ENCODE measurements around the gene KCNC2.

DNA sequence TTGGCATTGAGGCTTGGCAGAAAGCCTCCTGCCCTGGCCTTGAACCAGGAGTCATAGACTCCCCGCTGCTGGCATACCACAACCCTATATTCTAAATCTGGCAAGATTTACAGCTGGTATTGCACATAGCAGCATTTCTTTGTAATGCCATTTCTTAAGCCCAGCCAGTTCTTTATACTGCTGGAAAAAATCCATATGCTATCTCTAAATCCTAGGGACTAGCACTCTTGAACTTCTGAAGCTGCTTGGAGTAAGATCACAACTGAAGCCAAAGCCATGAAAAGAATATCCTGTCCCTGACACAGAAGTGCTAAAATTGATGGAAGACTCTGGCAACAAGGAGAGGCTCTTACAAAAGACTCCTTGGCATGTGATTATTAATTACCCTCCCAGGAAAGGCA lies 89.3 kb downstream of the KCNC2 start:
- TF ChIP-seq, protein P1, sequence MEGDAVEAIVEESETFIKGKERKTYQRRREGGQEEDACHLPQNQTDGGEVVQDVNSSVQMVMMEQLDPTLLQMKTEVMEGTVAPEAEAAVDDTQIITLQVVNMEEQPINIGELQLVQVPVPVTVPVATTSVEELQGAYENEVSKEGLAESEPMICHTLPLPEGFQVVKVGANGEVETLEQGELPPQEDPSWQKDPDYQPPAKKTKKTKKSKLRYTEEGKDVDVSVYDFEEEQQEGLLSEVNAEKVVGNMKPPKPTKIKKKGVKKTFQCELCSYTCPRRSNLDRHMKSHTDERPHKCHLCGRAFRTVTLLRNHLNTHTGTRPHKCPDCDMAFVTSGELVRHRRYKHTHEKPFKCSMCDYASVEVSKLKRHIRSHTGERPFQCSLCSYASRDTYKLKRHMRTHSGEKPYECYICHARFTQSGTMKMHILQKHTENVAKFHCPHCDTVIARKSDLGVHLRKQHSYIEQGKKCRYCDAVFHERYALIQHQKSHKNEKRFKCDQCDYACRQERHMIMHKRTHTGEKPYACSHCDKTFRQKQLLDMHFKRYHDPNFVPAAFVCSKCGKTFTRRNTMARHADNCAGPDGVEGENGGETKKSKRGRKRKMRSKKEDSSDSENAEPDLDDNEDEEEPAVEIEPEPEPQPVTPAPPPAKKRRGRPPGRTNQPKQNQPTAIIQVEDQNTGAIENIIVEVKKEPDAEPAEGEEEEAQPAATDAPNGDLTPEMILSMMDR (IDR thresholded peaks at IDR 0.05): no peak
- no peak for TF ChIP-seq ZFX (IDR thresholded peaks at IDR 0.05; ENCODE audit: borderline replicate concordance)
